Liver (tissue), 3 donors: ENCODE measurements around the gene CEP164.

Experiments
- FOXA1 ChIP-seq: IDR thresholded peaks from 2 replicates; pipeline ENCODE4 v1.6.1; 2016; ENCODE audit warnings: antibody characterized with exemption
- GABPA ChIP-seq, 2 donors: IDR thresholded peaks in 1 of 2; conservative IDR thresholded peaks in 1 of 2; 2 replicates each; pipeline ENCODE4 v1.6.1; 2016; ENCODE audit warnings: antibody characterized with exemption in 2 of 2, mild to moderate bottlenecking in 1 of 2, moderate library complexity in 1 of 2
- NR2F2 ChIP-seq: IDR thresholded peaks from 2 replicates; pipeline ENCODE4 v1.6.1; 2016; ENCODE audit warnings: antibody characterized with exemption
- RAD21 ChIP-seq, 2 donors: IDR thresholded peaks; 2 replicates each; pipeline ENCODE4 v1.6.1; 2016; ENCODE audit warnings: antibody characterized with exemption in 2 of 2, mild to moderate bottlenecking in 2 of 2
- SP1 ChIP-seq: IDR thresholded peaks from 2 replicates; pipeline ENCODE4 v1.6.1; 2018; ENCODE audit warnings: antibody characterized with exemption, mild to moderate bottlenecking
- TAF1 ChIP-seq: conservative IDR thresholded peaks from 2 replicates; pipeline ENCODE4 v1.6.1; 2016; ENCODE audit warnings: antibody characterized with exemption, mild to moderate bottlenecking
- YY1 ChIP-seq: IDR thresholded peaks from 2 replicates; pipeline ENCODE4 v1.6.1; 2016; ENCODE audit warnings: antibody characterized with exemption, mild to moderate bottlenecking
- TF ChIP-seq, protein P1 (sequence below): fragments of 150-350 bp; IDR thresholded peaks from 2 replicates; pipeline ENCODE4 v1.5.1; 2017; ENCODE audit warnings: improper control_type of control experiment, low read depth, low read length; ENCODE audit not compliant: missing input control
- TF ChIP-seq, protein P2 (sequence below): IDR thresholded peaks from 2 replicates; pipeline ENCODE4 v1.6.1; 2016; ENCODE audit warnings: antibody characterized with exemption
- TF ChIP-seq, protein P3 (sequence below): IDR thresholded peaks from 2 replicates; pipeline ENCODE4 v1.6.1; 2016; ENCODE audit warnings: antibody characterized with exemption
- TF ChIP-seq, protein P4 (sequence below): IDR thresholded peaks from 2 replicates; pipeline ENCODE4 v1.6.1; 2016; ENCODE audit warnings: antibody characterized with exemption, mild to moderate bottlenecking
- donor health status: healthy.
- donor health status: healthy.

DNA sequence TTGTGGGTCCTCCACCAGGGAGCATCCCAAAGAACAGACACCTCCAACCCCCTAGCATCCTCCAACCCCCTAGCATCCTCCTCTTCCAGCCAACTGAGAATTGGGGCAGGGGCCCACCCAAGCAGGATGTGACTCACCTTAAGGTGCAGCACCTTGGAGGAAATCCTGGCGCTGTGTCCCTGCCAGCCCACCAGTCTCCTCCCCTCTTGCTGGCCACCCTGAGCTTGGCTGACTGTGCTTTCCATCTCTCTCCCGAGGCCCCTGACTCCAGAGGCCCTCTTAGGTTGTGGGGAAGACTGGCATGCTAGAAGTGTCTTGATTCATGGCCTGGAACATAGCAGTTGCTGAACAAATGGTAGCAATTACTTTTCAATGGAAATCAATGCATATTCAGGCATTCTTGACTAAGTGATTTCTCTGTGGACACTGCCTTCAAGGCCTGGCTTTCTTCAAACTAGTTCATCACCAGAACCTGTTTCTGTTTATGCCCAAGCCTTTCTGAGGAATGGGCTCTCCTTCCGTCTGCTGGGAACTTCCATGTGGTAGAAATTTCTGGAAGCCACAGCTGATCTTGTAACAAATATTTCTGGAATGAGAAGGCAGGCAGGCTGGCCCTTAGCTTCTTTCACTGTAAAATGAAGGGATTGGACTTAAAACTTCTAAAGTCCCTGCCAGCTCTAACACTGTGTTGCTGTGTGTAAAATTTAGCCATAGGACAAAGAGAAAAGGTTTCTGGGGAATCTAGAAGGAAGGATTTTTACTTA lies 60.5 kb downstream of the CEP164 start:
- TF ChIP-seq TAF1, result no peak
- TF ChIP-seq, protein P1, sequence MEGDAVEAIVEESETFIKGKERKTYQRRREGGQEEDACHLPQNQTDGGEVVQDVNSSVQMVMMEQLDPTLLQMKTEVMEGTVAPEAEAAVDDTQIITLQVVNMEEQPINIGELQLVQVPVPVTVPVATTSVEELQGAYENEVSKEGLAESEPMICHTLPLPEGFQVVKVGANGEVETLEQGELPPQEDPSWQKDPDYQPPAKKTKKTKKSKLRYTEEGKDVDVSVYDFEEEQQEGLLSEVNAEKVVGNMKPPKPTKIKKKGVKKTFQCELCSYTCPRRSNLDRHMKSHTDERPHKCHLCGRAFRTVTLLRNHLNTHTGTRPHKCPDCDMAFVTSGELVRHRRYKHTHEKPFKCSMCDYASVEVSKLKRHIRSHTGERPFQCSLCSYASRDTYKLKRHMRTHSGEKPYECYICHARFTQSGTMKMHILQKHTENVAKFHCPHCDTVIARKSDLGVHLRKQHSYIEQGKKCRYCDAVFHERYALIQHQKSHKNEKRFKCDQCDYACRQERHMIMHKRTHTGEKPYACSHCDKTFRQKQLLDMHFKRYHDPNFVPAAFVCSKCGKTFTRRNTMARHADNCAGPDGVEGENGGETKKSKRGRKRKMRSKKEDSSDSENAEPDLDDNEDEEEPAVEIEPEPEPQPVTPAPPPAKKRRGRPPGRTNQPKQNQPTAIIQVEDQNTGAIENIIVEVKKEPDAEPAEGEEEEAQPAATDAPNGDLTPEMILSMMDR, result no peak
- TF ChIP-seq SP1, result no peak
- no peak for TF ChIP-seq GABPA (IDR thresholded peaks at IDR 0.05 in 1 of 2, conservative IDR thresholded peaks at IDR 0.05 in 1 of 2)
- no peak for TF ChIP-seq NR2F2
- TF ChIP-seq RAD21 (IDR thresholded peaks at IDR 0.05), result no peak
- TF ChIP-seq, protein P2, sequence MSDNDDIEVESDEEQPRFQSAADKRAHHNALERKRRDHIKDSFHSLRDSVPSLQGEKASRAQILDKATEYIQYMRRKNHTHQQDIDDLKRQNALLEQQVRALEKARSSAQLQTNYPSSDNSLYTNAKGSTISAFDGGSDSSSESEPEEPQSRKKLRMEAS, result no peak
- TF ChIP-seq, protein P3, sequence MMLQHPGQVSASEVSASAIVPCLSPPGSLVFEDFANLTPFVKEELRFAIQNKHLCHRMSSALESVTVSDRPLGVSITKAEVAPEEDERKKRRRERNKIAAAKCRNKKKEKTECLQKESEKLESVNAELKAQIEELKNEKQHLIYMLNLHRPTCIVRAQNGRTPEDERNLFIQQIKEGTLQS, result no peak
- no peak for TF ChIP-seq YY1
- TF ChIP-seq, protein P4, sequence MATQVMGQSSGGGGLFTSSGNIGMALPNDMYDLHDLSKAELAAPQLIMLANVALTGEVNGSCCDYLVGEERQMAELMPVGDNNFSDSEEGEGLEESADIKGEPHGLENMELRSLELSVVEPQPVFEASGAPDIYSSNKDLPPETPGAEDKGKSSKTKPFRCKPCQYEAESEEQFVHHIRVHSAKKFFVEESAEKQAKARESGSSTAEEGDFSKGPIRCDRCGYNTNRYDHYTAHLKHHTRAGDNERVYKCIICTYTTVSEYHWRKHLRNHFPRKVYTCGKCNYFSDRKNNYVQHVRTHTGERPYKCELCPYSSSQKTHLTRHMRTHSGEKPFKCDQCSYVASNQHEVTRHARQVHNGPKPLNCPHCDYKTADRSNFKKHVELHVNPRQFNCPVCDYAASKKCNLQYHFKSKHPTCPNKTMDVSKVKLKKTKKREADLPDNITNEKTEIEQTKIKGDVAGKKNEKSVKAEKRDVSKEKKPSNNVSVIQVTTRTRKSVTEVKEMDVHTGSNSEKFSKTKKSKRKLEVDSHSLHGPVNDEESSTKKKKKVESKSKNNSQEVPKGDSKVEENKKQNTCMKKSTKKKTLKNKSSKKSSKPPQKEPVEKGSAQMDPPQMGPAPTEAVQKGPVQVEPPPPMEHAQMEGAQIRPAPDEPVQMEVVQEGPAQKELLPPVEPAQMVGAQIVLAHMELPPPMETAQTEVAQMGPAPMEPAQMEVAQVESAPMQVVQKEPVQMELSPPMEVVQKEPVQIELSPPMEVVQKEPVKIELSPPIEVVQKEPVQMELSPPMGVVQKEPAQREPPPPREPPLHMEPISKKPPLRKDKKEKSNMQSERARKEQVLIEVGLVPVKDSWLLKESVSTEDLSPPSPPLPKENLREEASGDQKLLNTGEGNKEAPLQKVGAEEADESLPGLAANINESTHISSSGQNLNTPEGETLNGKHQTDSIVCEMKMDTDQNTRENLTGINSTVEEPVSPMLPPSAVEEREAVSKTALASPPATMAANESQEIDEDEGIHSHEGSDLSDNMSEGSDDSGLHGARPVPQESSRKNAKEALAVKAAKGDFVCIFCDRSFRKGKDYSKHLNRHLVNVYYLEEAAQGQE, result no peak
- TF ChIP-seq FOXA1, result no peak
